NCI-H2196 treated with DMSO at 0.1 percent for 48 hours (cell line): ENCODE data around the gene NDUFA8.

ENCODE experiments used
- DNase-seq: peaks from one replicate; lab custom pipeline; 2025; ENCODE audit not compliant: unreplicated experiment; lab: John Stamatoyannopoulos, UW

Gene NDUFA8

DNA sequence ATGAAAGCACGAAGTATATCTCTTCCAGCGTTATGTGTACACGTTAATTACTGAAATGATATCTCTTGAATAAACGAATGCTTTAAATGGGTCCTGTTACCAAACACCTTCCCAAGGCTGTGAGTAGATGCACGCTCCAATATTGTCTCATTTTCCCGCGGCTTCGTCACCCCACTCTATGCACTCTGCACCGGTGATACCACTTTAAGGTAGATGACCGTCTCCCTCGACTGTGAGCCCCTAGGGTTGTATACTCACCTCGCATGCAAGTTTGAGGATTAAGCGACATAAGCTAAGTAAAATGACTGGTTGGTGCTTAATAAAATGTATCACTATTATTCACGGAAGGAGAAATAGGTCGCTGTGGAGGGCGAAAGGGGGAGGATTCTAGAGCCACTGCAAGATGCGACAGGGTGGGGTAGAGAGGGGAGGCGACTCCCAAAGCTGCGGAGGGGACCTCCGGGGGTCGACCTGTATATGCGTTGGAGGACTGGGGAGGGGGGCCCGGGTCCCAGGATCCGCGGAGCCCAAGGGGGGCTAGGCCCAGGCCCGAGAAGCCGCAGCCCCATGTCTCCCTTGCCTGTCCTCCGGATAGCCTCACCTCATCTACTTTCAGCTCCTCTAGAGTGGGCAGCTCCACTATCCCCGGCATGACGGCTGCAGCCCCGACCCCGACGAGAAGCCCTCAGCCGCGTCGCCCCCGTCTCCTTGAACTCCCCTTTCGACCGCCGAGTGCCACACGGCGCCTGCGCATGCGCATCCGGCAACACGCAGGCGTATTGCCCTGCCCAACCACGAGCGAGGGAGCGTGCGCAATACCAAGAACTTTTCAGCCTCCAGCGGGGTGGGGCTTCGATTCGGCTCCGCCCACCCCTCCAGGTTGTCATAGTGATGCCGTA lies at the start of gene NDUFA8, which contains the start of gene MORN5:
TSS of gene NDUFA8 (minus strand) at position 754 of the 899 bp plus-strand sequence. CDS start at position 652, 102 bp downstream.
TSS of gene MORN5 (plus strand) at position 883 of the 899 bp plus-strand sequence. CDS start 65 bp downstream, outside the sequence.
- DNase-seq, result peak; percentile 93

DNA sequence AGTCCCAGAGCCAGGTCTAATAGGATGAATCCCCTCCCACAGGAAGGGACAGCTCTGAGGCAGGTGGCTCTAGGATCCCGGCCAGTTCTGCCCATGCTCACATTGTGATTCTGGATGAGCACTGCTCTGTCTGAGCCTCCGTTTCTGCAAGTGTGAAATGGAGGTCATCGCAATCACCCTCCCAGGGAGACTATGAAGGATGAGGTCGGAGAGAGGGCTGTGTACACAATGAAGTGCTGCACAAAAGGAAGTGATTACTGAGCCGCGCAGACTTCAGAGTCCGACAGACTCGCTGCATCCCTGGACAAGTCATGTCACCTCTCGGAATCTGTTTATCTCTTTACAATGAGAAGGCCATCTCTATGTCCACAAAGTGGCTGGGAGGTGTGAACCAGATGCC lies 47.5 kb upstream of the NDUFA8 start:
- DNase-seq, result no peak

DNA sequence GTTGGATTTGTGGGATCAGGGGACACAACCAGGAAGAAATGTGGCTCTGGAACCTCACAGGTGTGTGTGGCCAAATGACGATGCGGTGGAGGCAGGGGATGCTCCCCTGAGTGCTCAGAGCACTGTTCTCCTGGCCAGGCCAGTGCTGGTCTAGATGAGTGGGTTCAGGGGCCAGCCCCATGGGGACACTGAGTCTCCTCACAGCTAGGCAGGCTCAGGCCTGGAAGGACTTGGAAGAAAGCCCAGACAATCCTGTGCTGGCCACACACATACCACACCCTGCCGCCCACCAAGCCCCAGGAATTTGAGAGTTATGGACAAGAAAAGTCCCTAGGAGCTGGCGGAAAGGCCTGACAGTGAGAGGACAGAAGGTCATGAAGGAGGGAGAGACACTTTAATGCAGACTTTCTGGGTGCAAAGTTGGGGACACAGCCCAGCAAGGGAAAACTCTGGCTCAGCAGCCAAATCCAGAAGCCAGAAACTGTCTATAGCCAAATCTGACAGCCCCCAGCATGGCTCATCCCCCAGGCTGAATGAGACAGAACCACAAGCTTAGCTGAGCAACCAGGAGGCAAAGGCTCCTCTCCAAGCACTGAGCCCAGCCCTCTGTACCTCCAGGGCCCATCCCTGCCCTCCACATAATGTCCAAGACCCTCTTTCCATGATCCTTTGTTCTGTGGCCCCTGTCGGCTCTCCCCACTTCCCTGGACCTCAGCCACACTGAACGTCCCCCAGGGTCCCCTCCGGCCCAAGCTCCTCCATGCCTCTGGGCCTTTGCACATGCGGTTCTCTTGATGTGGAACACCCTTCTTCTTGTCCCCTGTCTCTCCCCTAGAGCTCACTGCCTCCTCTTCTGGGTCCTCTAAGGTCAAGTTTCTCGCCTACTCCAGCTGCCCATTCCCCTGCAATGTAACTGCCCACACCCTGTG lies 46.8 kb upstream of the NDUFA8 start:
- no peak for DNase-seq

DNA sequence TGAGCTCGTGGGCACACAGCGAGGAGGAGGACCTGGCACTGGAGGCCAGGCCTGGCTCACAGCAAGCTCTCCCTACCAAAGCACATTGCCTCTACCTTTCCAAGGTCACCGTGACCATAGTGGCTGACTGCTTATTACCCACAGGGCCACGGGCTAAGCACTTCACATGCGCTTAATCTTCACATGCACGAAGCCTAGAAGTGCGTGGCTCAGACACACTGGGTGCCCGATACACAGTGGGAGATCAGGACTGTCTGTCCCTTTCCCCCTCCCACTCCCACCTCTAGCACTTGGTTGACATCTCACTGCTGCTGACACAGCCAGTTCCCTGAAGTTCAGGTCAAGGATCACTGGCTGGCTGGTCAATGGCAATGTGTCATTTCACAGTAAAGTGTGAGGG lies 45.6 kb upstream of the NDUFA8 start:
- no peak for DNase-seq

DNA sequence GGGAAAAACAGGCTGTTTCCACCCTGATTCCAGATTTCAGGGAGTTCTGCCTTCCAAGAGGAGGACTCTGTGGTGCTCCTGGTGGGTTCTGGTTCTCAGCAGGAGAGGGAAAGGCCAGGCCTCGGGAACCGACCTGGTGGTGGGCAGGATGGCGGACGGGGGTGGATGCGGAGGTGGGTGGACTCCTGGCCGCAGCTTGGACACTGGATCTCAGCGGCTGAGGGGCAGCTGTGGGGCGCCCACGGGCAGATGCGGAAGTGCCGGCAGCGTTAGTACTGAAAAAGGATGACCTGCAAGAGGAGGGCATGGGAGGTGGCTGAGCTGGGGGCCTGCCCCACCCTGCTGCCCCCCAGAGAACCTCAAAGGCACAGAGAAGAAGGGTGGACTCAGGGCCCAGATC lies 44.9 kb upstream of the NDUFA8 start:
- no peak for DNase-seq

DNA sequence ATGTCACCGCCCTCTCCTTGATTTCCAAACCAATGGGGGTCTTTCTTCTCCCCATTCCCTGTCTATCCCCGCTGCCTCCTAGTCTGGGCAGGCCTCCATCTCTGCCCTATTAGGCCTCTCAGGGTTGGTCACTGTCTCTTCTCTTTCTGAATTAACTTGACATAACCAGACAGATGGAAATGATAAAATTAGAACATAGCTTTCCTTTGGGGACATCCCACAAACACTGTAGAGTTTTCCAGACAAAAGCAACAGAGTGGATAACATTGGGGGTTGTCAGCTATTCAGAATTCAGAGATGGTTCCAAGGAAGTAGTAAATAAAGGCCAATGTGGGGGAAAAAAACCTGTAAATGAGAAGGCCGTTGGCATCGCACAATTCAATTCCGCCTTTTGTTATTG lies 44.5 kb upstream of the NDUFA8 start:
- no peak for DNase-seq

DNA sequence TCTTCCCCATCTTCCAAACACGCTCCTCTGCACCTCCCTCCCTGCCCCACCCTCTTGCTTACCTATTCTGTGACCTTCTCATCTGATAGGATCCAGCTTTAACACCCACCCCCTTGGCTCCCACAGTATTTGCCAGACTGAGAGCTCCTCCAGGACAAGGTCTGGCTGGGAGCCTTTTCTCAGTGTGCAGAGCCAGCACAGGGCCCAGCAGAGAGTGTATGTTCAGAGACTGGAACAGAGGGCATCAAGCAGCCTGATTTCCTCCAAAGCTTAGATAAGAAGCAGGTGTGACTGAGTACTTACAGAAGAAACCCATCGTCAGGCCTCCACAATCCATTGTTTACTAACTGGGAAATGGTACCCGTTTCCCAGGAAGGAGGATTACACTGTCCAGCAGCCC lies 42.5 kb upstream of the NDUFA8 start:
- no peak for DNase-seq

DNA sequence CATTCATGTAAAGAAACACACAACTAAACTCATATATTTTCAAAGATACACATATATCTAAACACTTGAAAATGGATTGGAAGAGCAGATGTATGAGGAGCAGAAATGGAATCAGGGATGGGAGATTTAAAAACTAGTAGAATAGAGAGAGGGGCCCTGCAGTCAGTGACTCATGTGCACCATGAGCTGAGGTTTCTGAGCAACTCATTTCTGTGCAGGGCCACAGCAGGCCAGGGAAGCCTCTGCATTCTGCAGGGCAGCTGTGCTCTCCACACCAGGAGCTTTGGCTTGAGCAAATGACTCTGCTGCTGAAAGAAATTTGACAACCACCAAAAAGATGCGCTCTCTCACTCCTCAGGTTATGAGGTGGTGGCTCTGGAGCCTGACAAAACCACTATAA lies 42.1 kb upstream of the NDUFA8 start:
- DNase-seq, result no peak

DNA sequence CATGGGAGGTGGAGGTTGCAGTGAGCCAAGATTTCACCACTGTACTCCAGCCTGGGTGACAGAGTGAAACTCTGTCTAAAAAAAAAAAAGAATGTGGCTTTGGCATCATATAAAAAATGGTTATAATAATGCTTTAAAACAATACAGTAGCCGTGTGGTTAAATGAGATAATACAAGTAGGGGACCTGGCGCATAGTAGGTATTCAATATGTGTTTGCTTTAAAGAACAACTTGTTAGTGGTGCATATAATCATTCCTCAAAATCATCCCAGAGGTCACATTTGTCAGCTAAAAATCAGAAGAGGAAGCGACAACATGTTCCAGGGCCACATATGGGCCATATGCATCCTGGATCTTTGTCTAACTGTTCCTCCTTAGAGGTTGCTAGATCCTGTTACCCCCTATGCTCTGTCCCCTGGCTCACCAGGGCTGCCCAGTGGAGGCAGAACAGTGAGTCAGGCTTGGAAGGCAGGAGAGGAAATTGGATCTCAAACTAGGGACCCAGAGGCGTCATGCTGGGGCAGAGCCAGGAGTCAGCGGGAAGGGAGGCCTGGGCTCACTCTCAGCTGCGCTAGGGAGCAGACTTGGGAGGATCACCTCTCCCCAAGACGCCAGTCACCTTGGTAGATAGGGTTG lies 41.5 kb upstream of the NDUFA8 start:
- no peak for DNase-seq

DNA sequence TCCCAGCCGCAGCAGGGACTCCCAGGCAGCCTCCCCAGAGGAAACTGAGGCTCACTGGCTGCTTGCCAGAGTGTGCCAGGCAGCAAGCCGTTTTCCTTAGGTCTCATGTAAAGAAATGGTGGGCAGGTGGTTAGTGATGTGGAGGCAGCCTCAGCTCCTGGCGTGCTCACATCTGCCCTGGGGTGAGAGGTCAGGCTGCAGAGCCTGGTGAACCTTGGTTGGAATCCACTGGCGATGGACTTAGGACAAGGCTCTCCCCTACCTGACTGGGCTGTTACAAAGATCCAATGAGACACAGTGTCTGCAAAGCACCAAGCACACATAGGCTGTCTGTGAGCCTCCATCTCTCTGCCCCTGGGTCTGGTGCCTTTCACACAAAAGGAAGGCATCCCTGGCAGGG lies 38.3 kb upstream of the NDUFA8 start:
- no peak for DNase-seq

DNA sequence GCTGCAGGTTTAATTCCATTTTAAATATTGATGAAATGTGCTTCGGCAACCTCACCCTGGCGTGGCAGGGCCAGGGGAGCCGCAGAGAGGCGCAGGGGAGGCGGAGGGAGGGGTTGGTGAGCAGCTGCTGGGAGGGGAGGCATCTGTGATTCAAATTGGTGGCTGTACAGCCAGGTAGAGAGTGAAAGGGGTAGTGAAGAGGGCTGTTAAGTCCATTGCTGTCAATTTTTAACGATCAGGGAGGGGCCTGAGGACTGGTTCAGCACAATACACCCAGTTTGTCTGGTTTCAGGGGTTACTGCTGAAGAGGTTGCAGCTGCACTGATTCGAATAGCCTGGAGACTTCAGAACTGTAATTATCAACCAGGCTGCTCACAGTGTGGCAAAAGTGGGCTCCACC lies 37.8 kb upstream of the NDUFA8 start:
- no peak for DNase-seq

DNA sequence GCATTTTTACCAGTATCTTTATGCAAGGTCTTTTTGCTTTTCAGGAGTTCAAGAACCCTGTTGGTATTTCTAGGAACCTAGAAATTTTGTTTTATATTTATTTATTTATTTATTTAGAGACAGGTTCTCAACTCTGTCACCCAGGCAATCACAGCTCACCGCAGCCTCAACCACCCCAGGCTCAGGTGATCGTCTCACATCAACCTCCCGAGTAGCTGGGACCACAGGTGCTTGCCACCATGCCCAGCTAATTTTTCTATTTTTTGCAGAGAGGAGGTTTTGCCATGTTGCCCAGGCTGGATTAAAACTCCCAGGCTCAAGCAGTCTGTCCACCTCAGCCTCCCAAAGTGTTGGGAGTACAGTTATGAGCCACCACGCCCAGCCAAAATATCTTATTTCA lies 36.3 kb upstream of the NDUFA8 start:
- DNase-seq, result no peak

DNA sequence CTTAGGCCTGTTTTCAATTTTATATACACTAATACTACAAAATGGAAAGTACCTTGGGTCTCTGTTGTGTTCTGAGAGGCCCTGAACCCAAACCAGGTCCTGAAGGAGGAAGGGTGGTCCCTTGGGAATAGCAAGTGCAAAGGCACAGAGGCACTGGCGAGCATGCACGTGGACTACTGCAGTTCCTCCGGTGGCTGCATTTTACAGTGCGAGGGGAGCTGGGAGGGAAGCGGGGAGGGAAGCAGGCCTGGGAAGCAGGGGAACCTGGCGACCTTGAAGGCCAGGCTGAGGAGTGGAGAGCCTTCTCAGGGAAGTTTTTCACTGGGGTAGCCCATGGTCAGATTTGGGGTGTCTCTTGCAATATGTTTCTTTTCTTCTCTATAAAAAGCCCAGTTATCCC lies 34.1 kb upstream of the NDUFA8 start:
- DNase-seq, result no peak

DNA sequence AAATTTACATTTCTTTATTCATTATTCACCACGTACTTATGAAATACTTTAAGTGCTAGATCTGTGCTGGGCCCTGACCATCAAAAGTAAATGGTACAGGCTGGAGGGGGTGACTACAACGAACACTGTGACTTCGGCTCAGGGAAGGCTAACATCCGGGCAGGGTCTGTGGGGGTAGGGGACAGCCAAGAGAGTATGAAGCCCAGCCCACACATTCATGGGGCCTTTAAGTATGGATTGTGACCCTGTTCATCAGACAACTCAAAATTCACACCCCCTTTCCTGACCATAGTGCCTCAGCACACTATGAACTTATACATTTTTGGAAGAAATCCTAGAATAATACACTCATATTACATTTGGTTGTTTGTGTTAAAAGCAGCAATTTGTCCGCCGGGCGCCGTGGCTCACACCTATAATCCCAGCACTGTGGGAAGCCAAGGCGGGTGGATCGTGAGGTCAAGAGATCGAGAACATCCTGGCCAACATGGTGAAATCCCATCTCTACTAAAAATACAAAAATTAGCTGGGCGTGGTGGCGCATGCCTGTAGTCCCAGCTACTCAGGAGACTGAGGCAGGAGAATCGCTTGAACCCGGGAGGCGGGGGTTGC lies 33.4 kb upstream of the NDUFA8 start:
- no peak for DNase-seq

DNA sequence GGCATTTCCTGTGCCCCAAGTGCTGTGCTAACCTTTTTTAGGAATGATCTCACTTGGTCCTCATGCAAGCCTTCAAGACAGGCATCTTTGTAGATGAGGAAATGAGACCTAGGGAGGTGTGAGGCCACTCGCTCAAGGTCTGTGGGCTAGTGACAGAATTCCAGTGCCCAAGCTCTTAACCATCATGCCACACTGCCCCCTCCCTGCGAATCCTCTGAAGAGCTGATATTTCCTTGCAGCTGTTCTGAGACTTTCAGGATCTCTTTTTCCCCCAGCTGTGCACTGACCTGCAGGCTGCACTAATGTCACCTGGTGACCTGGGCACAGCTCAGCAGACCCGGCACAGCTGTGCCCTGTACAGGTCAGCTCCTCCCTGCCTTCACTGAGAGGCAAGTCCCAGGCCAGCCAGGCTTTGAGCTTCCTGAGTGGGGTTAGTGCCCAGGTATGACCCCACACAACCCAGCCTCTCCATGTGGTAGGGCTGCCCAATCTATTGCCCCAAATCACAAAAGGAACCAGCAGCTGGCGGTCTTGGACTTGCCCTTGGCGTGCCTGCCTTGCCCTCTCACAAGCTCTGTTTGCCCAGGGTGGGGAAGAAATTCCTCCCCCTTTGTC lies 32.8 kb upstream of the NDUFA8 start:
- no peak for DNase-seq

DNA sequence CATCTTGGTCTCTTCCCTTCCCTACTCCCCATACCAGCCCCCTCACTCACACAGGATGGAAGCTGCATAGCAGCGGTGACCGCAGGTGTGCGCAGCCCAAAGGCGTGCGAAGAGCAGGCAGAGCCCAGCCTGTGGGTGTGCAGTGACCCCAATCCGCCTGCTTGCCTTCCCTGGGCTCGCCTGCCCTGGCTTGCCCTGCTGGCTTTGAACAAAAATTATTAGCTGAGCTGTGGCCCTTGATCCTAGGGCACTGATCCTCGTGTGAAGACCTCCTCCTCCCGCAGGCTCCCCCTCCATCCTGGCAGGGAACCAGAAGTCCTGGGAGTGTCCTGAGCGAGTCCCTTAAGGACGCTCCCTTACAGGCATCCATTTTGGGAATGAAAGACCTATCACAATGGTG lies 32.0 kb upstream of the NDUFA8 start:
- DNase-seq, result no peak

DNA sequence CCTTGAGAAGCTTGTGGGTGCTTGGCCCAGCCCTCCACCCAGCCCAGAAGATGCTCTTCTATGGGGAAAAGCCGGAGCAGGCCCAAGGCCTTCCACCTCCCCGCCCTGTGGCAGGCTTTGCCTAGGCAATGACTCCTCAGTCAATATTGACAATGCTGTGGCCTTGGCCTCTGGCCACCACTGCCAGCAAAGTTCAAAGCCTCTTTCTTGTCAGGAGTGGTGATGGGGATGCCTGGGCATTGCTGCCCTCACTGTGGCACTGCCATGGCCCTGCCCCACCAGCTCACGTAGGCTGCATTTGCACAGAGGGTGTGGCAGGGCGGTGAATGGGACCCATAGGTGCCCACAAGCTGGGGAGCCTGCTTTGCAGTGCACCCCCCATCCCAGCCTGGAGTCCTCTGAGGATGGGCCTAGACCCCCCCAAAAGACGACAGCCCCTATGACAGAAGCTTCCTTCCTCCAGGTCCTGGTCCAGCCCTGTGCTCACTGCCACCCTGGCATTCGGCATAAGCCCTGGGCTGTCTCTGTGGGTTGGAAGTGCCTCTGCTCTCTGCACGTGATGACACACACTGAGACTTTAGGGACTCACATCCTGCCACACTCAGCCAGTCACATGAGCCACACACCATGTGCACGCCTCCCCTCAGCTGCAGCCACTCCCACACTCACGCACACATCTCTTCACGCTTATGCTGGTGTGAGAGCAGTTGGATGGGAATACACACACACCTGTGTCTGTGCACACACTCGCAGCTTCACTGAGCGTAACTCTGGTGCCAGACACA lies 31.2 kb upstream of the NDUFA8 start:
- peak; percentile 32 for DNase-seq

DNA sequence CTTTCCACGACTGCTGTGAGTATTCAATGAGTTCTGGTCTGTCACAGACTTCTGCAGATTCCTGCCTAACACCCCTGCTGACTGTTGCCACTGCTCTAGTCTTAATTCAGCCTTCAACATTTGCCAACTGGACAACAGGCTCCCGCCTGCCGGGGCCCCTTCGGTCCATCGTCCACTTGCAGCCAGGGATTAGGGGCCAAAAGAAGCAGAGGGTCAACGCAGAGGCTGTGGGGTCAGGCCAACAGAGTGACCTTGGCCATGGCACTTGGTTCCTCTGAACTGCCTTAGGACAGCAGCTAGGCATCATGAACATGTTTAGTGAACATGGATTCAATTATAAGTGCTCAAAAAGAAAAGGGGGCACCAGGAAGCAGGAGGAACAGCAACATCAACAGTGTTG lies 28.8 kb upstream of the NDUFA8 start:
- no peak for DNase-seq

DNA sequence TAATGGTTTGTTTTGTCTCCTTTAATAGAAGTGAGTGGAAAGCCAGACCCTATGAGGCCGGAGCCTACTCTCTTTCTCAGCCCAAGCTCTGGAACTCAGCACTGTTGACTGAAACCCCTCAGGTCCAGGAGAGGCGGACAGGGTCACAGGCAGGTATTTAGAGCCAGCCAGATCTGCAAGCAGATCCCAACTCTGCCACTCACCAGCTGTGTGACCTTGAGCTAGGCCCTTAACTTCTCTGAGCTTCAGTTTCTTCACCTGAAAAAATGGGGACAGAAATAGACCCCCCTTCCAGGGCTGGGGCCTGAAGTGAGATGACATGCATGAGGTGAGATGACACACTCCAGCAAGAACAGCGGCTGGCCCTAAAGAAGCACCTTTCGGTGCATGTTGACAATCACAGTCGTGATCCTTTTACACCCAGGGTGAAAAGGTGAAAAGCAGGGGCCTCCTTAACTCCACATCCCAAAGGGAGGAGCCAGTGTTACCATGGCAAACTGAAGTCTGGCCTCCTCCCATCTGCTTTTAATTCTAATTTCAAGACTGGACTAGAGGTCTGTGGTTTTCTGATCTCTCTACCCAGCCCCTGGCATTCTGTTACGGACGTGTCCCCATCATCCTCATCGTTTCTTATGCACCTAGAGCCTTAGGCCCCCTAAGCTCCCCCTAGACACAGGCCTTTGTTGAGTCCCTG lies 27.3 kb upstream of the NDUFA8 start:
- no peak for DNase-seq
